ENCODE measurements around the gene CHMP1A.

CHMP1A gene

DNA sequence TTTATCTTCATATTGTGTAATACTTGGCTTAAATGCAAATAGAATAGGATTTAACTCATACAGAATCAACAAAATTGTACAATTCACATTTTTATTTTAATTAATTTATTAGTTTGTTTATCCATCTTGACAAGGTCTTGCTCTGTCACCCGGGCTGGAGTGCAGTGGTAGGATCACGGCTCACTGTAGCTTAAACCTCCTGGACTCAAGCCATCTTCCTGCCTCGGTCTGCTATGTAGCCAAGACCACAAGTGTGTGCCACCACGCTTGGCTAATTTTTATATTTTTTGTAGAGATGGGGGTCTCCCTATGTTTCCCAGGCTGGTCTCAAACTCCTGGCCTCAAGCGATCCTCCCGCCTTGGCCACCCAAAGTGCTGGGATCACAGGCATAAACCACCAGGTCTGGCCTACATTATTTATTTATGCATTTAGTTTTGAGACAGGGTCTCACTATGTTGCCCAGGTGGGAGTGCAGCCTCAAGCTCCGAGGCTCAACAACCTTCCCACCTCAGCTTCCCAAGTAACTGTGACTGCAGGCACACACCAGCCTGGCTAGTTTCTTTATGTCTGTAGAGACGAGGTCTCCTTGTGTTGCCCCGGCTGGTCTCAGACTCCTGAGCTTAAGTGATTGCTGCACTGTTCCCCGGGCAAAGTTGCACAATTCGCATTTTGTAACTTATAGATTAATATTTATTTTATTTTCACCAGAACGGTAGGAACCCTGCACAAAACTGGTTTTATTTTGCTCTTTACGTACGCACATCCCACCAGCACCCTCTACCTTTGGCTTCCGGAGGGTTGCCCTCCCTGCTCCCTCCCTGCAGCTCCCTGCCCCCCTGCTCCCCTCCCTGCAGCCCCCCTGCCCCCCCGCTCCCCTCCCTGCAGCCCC, 39.2 kb downstream of the CHMP1A start:
- DNase-seq (ENCODE audit: low spot score): no peak
- TF ChIP-seq, protein P1, sequence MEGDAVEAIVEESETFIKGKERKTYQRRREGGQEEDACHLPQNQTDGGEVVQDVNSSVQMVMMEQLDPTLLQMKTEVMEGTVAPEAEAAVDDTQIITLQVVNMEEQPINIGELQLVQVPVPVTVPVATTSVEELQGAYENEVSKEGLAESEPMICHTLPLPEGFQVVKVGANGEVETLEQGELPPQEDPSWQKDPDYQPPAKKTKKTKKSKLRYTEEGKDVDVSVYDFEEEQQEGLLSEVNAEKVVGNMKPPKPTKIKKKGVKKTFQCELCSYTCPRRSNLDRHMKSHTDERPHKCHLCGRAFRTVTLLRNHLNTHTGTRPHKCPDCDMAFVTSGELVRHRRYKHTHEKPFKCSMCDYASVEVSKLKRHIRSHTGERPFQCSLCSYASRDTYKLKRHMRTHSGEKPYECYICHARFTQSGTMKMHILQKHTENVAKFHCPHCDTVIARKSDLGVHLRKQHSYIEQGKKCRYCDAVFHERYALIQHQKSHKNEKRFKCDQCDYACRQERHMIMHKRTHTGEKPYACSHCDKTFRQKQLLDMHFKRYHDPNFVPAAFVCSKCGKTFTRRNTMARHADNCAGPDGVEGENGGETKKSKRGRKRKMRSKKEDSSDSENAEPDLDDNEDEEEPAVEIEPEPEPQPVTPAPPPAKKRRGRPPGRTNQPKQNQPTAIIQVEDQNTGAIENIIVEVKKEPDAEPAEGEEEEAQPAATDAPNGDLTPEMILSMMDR (IDR thresholded peaks at IDR 0.05; ENCODE audit: borderline replicate concordance, control extremely low read depth, extremely low read depth, insufficient read depth, missing control alignments): no peak
- in situ Hi-C loops (cut with MboI; ENCODE audit: low sequenced_read_pairs, unreplicated experiment): no loop called here

DNA sequence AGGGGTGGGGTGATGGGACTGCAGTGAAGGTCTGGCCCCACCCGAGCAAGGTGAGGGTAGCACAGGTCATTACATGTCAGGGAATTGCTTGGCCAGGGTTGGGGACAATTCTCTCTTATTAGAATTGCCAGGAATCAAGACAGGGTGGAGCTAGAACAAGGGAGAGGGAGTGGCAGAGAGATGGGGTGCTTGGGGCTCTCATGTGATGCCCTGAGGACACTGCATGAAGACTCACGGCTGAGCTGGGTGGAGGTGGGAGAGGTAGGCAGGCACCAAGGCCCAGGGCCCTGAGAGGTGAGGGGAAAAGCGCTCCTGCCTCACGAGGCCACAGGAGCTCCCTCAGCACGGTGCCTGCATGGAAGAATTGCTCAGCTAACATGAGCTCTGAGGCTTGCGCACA, 40.5 kb downstream of the CHMP1A start:
- no peak for DNase-seq (ENCODE audit: low spot score)
- TF ChIP-seq, protein P1 (IDR thresholded peaks at IDR 0.05; ENCODE audit: borderline replicate concordance, control extremely low read depth, extremely low read depth, insufficient read depth, missing control alignments): no peak
- in situ Hi-C loops (cut with MboI; ENCODE audit: low sequenced_read_pairs, unreplicated experiment): no loop called here

DNA sequence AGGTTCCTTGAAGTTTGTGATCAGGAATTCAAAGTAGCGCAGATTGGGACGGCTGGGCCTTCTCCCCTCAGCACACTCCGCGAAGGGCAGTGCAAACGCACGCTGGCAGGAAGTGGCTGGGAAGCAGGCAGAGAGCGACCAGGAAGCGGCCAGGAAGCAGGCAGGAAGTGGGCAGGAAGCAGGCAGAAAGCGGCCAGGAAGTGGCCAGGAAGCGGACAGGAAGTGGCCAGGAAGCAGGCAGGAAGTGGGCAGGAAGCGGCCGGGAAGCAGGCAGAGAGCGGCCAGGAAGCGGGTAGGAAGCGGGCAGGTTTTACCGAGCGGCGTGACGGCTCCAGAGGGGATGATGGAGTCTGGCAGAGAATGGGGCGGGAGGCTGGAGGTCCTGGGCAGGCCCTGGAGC, 40.9 kb downstream of the CHMP1A start:
- in situ Hi-C loops (cut with MboI; ENCODE audit: low sequenced_read_pairs, unreplicated experiment): no loop called here
- DNase-seq (ENCODE audit: low spot score): no peak
- TF ChIP-seq, protein P1 (IDR thresholded peaks at IDR 0.05; ENCODE audit: borderline replicate concordance, control extremely low read depth, extremely low read depth, insufficient read depth, missing control alignments): no peak

DNA sequence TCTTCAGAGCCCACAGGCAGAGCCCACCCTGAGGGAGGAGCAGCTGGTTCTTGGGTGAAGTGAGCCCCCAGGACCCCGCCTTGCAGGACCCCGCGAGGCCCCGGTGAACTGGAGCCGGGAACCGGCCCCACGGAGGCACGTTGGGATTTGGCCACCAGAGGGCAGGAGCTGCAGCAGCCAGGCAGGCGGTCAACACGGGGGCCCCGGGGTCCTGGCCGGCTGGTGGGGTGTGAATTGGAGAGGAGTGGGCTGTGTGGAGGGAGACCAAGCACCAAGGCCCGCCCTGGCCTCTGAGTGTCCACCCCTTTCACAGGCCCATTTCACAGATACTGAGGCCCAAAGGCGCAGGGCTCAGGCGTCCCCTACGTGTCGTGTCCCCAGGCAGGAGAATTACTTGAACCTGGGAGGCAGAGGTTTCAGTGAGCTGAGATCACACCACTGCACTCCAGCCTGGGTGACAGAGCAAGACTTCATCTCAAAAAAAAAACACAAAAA, 41.9 kb downstream of the CHMP1A start:
- in situ Hi-C loops (cut with MboI; ENCODE audit: low sequenced_read_pairs, unreplicated experiment): no loop called here
- TF ChIP-seq, protein P1 (IDR thresholded peaks at IDR 0.05; ENCODE audit: borderline replicate concordance, control extremely low read depth, extremely low read depth, insufficient read depth, missing control alignments): peak; percentile 69
- DNase-seq (ENCODE audit: low spot score): peak; percentile 82

DNA sequence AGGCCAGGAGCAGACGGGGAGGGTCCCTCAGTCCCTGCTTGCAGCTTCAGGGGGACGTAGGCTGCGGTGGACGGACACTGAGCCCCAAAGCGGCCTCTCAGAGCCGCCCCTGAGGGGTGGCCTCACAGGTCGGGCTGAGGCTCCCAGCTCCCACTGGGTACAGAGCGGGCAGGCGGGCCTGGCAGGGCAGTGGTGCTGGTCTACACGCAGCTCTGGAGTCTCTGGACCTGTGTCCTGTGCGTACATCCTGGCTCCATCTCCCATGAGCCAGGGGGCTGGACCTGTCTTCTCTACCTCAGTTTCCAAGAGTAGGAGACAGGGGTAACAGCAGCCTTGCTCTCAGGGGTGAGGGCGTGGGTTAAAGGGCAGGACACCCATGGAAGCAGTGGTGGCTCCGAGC, 42.3 kb downstream of the CHMP1A start:
- TF ChIP-seq, protein P1 (IDR thresholded peaks at IDR 0.05; ENCODE audit: borderline replicate concordance, control extremely low read depth, extremely low read depth, insufficient read depth, missing control alignments): no peak
- in situ Hi-C loops (cut with MboI; ENCODE audit: low sequenced_read_pairs, unreplicated experiment): no loop called here
- no peak for DNase-seq (ENCODE audit: low spot score)

DNA sequence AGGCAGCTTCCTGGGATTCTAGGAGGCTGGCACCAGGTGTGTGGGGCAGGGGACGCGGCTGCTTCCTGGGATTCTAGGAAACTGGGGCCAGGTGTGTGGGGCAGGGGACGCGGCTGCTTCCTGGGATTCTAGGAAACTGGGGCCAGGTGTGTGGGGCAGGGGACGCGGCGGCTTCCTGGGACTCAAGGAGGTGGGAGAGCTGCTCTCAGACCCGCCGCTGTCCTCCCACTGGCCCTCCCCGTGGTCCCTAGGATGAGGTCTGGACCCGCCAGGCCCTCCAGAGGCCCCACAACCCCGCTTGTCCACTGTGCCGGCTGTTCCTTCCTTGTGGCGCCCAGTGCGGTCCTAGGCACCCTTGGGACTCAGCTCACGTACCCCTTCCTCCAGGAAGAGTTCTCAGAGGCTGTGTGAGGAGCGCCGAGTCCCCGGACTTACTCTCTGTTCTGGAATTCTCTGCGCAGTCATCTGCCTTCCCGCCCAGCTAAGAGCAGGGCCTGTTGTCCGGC, 43.5 kb downstream of the CHMP1A start:
- DNase-seq (ENCODE audit: low spot score): no peak
- TF ChIP-seq, protein P1 (IDR thresholded peaks at IDR 0.05; ENCODE audit: borderline replicate concordance, control extremely low read depth, extremely low read depth, insufficient read depth, missing control alignments): no peak
- in situ Hi-C loops (cut with MboI; ENCODE audit: low sequenced_read_pairs, unreplicated experiment): no loop called here
